Psoas muscle (tissue), 8 donors: ENCODE data around the gene ATP6V0E2. TPM values are rescaled to one million over a fixed set of nuclear protein-coding genes. Genes with fewer than 3 reads are reported as not detected.

Experiments
- ATAC-seq, 4 donors: fragments of 200-7000 bp; cut with Tn5 transposase; one replicate each; pipeline ENCODE4 v1.9.1; 2020; ENCODE audit warnings: moderate library complexity in 3 of 4, mild to moderate bottlenecking in 2 of 4
- DNase-seq, 2 donors: peaks; one replicate each; pipeline ENCODE4 v3.0.0-alpha.2; 2020
- H3K27ac ChIP-seq: fragments of 200-600 bp; one replicate; pipeline ENCODE4 v1.8.0; 2022
- H3K27me3 ChIP-seq, 3 donors: fragments of 200-600 bp in 1 of 3; one replicate each; pipeline versions ENCODE4 v1.6.1 to v1.8.0; 2013 to 2022; ENCODE audit warnings: low read length in 2 of 3, mild to moderate bottlenecking in 2 of 3, moderate library complexity in 1 of 3; ENCODE audit not compliant: insufficient read depth in 3 of 3
- H3K36me3 ChIP-seq, 2 donors: fragments of 200-600 bp in 1 of 2; one replicate each; pipeline versions ENCODE4 v1.6.1 to v1.8.0; 2013 to 2022; ENCODE audit warnings: low read depth in 1 of 2, mild to moderate bottlenecking in 1 of 2, moderate library complexity in 1 of 2; ENCODE audit not compliant: insufficient read depth in 1 of 2
- H3K4me1 ChIP-seq: fragments of 200-600 bp; one replicate; pipeline ENCODE4 v1.8.0; 2022
- H3K4me3 ChIP-seq: fragments of 200-600 bp; one replicate; pipeline ENCODE4 v1.8.0; 2022; ENCODE audit warnings: mild to moderate bottlenecking
- H3K9me3 ChIP-seq: fragments of 200-600 bp; one replicate; pipeline ENCODE4 v1.8.0; 2022
- WGBS, 3 donors: extraction: QIAGEN DNeasy Blood & Tissue Kit; methylation state at CpG; one replicate each; pipeline versions ENCODE4 v1.1.6 to v1.1.7; 2013; 5-methylcytosine and 5-hydroxymethylcytosine counted together
- intact Hi-C, 2 donors: fragments of 100-400 bp; cut with DNase I; formaldehyde crosslinking; loops; one replicate each; pipeline versions ENCODE4 v1.11.0 to v1.14.2; 2022
- polyA plus RNA-seq, 3 donors: library from polyadenylated mRNA; stranded (reverse); fragments of 200-250 nt; gene quantifications; one replicate each; pipeline ENCODE4 v1.2.3, GENCODE V29; 2013
- total RNA-seq, 4 donors: library from RNA; stranded (reverse); fragmentation: NEBNext Ultra II Directional in 2 of 4; extraction: Animal tissue kit (Norgen Biotek cat#: 25700) in 2 of 4; gene quantifications; one replicate each; pipeline versions ENCODE4 v1.2.1 to v1.2.4, GENCODE V29; 2021 to 2023
- TF ChIP-seq, protein P1 (sequence below): fragments of 200-600 bp; IDR thresholded peaks from one replicate; pipeline ENCODE4 v1.8.0; 2022; ENCODE audit warnings: antibody characterized with exemption
- donor health status: healthy with polysubstance abuse.
- donor health status: DM: no; HTN: no; CAD: no; lungs with moderate emphysema.
- donor health status: Bipolar disorder and iron deficiency.
- donor health status: healthy.
- donor health status: DM: yes; HTN: yes; CAD: no.
- donor health status: DM: no; HTN: no; CAD: no.
- donor health status: DM: no; HTN: no; CAD: no.
- donor health status: DM: yes; HTN: yes; CAD: no.

Gene ATP6V0E2
- total and polyA plus RNA-seq, 7 donors: 3.7 to 12.8 (median 11.3) TPM

- no peak overlapping the region for H3K4me3 ChIP-seq
- DNase-seq (no peak), ATAC-seq (no peak)
- H3K36me3 ChIP-seq: no peaks in the 10 kb centered on the region
- WGBS, 3 donors: 51 to 64% (median 58%) methylated on average over 14 of the region's 14 CpGs
- TF ChIP-seq, protein P1, sequence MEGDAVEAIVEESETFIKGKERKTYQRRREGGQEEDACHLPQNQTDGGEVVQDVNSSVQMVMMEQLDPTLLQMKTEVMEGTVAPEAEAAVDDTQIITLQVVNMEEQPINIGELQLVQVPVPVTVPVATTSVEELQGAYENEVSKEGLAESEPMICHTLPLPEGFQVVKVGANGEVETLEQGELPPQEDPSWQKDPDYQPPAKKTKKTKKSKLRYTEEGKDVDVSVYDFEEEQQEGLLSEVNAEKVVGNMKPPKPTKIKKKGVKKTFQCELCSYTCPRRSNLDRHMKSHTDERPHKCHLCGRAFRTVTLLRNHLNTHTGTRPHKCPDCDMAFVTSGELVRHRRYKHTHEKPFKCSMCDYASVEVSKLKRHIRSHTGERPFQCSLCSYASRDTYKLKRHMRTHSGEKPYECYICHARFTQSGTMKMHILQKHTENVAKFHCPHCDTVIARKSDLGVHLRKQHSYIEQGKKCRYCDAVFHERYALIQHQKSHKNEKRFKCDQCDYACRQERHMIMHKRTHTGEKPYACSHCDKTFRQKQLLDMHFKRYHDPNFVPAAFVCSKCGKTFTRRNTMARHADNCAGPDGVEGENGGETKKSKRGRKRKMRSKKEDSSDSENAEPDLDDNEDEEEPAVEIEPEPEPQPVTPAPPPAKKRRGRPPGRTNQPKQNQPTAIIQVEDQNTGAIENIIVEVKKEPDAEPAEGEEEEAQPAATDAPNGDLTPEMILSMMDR: no peak
- intact Hi-C loops: loop anchor here in 1 of 2 donors (10.0 kb wide), 1 partner anchor 164 kb away; no protein-coding TSS in a partner anchor
- H3K27ac ChIP-seq: no peak overlapping the region
- H3K9me3 ChIP-seq: no peaks in the 10 kb centered on the region
- H3K27me3 ChIP-seq: no peaks in the 10 kb centered on the region
- no peaks in the 10 kb centered on the region for H3K4me1 ChIP-seq
These were observed 7.0 kb downstream of the ATP6V0E2 start for GRCh38 chr7:149880638-149881311.

- ATAC-seq: no peak
- intact Hi-C loops: loop anchor here in 1 of 2 donors (10.0 kb wide), 1 partner anchor 163 kb away; no protein-coding TSS in a partner anchor
- Histone ChIP-seq H3K4me1 (no peaks in the 10 kb centered on the region), H3K27ac (no peak overlapping the region), H3K27me3 (no peaks in the 10 kb centered on the region), H3K9me3 (no peaks in the 10 kb centered on the region), H3K36me3 (no peaks in the 10 kb centered on the region), H3K4me3 (no peak overlapping the region)
- DNase-seq: no peak
- WGBS, 3 donors: 68 to 70% (median 69%) methylated on average over 19 of the region's 19 CpGs
- TF ChIP-seq, protein P1: no peak
These were observed 7.8 kb downstream of the ATP6V0E2 start for GRCh38 chr7:149881328-149882247.

DNA sequence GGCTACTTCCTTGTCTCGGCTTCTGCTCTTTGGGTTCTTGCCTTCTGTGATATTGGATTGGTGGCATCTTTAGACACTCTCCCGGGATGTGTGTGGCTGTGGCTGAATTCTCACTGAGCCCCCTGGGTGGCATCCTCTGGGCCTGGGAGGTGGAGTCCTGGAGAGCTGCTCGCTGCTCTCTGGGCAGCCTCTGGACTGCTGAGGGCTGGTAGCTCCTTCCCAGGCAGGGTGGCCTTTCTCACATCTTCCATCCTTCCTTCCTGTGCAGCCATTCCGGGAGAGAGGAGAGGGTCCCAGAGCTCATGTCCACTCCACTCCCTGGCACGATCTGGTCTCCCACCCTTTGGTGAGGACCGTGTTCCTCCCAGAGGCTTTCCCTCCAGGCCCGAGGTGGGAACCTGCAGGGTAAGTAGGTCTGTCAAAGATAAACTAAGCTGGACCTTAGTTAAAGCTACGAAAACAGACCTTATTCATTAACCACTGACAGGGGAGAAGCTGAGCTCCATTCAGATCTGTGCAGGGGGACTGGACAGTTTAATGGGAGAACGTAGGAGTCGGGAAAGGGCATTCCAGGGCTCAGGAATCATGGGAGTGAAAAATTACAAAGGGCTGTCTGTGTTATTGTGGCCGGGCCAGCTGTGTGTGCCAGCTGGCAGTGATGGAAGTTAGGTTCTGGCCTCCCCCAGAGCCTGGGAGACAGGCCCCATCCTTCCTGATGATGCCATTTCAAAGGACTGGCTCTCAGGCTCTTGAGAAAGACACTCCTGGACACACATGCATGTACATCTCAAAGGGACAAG, 8.7 kb downstream of the ATP6V0E2 start:
- H3K4me3 ChIP-seq: no peak overlapping the region
- intact Hi-C loops: loop anchor here in 1 of 2 donors (10.0 kb wide), 1 partner anchor 162 kb away; no protein-coding TSS in a partner anchor
- no peak for DNase-seq
- H3K27me3 ChIP-seq: no peaks in the 10 kb centered on the region
- H3K27ac ChIP-seq: no peak overlapping the region
- no peaks in the 10 kb centered on the region for H3K9me3 ChIP-seq
- H3K4me1 ChIP-seq: no peaks in the 10 kb centered on the region
- 47 to 67% (median 53%) methylated on average over 11 of the region's 11 CpGs for WGBS, 3 donors
- TF ChIP-seq, protein P1: no peak
- ATAC-seq: peak in 2 of 4 donors; percentile 26 to 38
- no peaks in the 10 kb centered on the region for H3K36me3 ChIP-seq

DNA sequence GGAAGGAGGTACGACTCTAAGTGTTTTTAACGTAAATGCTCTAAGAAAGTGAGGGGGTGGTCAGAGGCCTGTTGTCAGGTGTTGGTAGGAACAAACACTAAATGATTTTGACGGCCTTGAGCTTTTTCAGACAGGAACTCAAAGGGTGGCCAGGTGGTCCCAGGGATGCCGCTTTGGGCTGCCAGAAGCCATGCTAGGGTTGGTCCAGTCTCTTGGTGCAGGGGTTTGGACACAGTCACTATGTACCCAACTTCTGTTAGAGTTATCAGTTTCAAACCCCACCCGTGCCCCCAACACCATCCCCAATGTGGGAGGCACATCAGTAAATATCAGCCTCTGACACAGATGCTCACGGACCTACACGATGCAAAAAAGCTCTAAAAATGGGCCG, 9.3 kb downstream of the ATP6V0E2 start:
- TF ChIP-seq, protein P1: no peak
- H3K27ac ChIP-seq: no peak overlapping the region
- no peak for ATAC-seq
- H3K4me3 ChIP-seq: no peak overlapping the region
- no peaks in the 10 kb centered on the region for H3K27me3 ChIP-seq
- H3K36me3 ChIP-seq: no peaks in the 10 kb centered on the region
- no peak for DNase-seq
- no peaks in the 10 kb centered on the region for H3K9me3 ChIP-seq
- no peaks in the 10 kb centered on the region for H3K4me1 ChIP-seq
- intact Hi-C loops: loop anchor here in 1 of 2 donors (10.0 kb wide), 1 partner anchor 162 kb away; no protein-coding TSS in a partner anchor
- WGBS, 3 donors: 35 to 48% (median 37%) methylated on average over 8 of the region's 8 CpGs
